Muscle of back (tissue), 13 donors: ENCODE data around the gene RHPN2. TPM values are rescaled to one million over a fixed set of nuclear protein-coding genes. Genes with fewer than 3 reads are reported as not detected.

Source experiments
- DNase-seq, 3 donors: peaks; one replicate each; pipeline versions ENCODE4 v3.0.0 to v3.0.0-alpha.2; 2013
- long read RNA-seq, 9 donors: transcript quantifications; one replicate each; lab custom pipeline, GENCODE V29; 2026
- polyA plus RNA-seq, 10 donors: library from polyadenylated mRNA; unstranded; fragments of 120-200 nt; gene quantifications; one replicate each; pipeline ENCODE4 v1.2.1, GENCODE V29; 2013; ENCODE audit not compliant: insufficient read length in 10 of 10

Gene RHPN2
- polyA plus RNA-seq: 1 to 10 TPM; 1.1 to 2.6 (median 1.6) TPM
- long read RNA-seq, donor 1: 0 reads
- long read RNA-seq, donor 2: 0 reads
- long read RNA-seq, donor 3: 0 reads
- long read RNA-seq, donor 4: 0 reads
- long read RNA-seq, donor 5: 0 reads
- long read RNA-seq, donor 6: 0 reads
- long read RNA-seq, donor 7: 0 reads
- long read RNA-seq, donor 8: 0 reads
- long read RNA-seq, donor 9: 0 reads

DNA sequence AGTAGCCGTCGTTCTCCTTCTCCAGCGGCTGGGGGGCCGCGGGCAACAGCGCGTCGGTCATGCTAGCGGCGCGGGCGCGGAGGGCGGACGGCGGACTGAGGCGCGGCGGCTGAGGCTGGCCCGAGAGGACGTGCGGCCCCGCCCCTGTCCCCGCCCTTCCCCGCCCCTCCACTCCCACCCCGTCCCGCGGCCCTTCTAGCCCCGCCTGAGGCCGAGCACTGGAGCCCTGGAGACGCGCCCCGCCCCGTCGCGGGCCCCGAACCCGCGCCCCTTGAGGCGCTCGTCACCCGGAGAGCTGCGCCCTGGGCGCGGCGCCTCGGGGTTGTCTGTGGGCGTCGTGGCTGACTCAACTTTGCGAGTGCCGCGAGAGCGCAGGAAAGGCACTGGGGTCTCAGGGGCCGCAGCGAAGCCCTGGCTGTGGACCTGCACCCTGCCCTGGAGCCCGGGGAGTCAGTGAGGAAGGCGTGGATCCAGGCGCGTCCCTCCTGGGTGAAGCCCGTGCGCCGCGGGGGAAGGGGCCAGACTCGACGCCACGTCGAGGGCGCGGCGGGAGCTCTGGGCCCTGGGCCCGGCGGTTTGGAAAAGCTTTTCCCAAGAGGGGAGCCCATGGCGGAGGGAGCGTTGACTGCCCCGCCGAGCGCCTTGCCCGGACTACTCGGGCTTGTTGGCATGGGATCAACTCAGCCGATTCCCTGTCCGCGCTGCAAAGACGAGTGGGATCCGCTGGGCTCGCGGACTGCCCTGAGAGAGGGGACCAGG lies at the start of gene RHPN2:
Gene RHPN2 (minus strand): TSS at position 97 of the 759 bp plus-strand sequence. CDS start 36 bp downstream, at position 61.
- peak; percentile 40 to 71 (median 48) for DNase-seq

DNA sequence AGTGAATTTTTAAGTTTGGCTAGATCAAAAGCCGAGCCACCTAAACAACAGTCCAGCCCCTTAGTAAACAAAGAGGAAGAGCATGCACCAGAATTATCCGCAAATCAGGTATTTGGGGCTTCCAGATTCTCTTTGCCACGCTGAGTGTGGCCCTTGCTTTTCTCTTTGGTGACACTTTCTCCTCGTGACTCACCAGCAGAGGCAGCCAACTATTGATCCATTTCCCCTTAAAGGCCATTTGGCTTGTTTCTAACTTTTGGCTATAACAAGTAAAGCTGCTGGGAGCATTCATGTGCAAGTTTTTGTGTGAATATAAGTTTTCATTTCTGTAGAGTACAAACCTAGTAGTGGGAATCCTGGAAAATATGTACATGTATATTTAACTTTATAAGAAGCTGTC lies 49.6 kb upstream of the RHPN2 start:
- DNase-seq: no peak

DNA sequence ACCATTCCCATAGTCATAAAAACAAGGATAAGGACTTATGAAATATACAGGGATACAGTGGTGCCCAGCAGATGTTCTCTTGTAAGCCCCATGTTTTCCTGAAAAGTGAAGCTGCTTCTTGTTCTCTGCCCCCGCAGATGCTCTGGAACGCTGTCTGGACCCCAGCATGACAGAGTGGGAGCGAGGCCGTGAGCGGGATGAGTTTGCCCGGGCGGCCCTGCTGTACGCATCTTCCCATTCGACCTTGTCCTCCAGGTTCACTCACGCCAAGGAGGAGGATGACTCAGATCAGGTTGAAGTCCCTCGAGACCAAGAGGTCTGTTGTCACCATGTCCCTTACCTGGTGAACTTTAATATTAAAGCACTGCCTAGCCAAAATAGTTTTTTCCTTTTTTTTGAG lies 46.9 kb upstream of the RHPN2 start:
- DNase-seq: no peak

DNA sequence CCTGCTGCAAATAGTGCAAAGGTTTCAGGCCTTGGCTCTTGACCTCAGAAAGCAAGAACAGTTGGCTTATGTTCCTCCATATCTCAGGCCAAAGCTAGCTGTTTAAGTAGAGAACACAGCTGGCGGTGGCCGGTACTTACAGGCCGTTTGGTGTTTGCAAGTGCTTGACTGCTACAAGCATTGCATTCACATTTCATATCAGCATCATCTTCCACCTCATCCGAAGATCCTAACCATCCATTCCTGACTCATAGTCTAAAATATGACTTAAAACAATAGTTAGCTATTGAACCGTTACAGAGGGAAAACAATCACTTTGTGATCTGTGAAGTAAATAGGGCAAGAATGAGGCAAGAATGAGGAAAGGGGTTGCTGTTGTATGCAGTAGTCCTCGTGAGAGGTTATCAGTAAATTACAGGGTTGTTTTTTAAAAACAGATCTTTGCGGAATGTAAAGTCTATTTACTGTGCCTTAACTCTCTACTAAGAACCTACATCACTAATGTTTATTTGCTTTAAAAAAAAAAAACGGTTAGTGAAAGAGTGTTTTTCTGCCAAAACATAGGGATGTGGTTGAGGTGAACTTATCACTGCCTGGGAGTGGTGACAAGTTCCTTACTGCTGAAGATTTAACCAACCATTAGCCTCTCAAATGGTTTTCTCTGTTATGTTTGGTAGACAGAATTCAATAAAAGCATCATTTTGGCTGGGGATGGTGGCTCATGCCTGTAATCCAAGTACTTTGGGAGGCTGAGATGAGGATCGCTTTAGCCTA lies 45.6 kb upstream of the RHPN2 start:
- no peak for DNase-seq

DNA sequence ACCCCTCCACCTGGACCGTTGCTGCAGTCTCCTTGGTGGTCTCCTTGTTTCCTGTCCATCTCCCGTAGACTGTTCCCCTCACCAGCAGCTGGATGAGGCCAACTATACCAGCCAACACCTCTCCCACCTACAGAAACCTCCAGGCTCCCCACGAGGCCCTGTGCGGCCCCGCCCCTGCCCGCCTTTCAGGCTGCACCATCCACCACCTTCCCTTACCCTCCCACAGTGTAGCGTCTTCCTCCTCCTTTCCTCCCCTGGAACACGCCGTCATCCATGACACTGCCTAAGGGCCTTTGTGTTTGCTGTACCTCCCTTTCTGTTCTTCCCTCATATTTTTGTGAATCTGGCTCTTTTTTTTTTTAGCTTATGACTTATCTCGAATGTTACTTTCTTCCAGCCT lies 43.5 kb upstream of the RHPN2 start:
- DNase-seq: no peak

DNA sequence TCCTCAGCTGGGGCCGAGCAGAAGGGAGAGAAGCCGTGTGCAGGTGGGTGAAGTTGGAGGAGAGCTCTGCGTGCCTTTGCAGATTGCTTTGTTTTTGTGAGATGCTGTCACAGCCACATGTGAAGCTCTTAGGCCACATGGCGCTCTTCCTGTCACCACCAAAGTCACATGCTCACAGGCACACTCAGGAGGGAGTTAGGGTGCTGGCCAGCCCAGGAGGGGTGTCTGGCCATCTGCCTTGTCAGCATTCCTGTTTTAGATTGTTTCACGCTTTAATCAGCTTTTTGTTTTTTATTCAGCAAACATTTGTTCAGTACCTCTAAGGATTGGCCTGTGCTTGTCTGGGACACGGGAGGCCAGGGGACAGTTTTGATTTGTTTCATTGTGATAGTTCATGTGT lies 38.2 kb upstream of the RHPN2 start:
- DNase-seq: no peak

DNA sequence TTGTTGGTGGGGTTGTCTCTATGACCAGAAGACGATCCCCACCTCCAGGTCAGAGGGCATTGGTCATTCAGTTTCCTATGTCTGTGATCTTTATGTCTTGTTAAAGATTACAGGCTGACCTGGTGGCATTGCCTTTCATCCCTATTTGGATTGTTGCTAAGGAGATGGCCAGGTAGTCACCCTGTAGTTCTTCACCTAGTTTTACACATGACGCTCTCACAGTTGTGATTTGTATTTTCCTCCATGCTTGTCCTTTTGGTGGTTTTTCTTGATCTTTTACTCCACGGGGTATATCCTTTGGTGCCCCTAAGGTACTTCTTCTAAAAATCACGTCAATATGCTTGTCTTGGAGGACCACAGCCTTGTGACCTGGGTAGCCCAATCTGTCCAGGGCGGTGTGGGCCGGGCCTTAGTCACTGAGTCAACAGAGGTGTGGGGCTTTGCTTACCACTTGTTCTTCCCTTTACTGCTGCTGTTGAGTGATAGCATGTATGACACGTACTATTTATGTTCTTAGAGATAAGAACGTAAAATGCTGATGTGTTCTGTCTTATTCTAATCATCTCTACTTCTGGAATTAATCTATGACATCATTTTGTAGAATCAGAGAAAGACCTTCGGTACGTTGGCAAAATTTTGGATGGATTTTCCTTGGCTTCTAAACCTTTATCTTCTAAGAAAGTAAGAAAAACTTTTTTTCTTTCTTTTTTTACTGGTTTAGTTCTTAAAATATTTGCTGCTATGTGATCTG lies 36.4 kb upstream of the RHPN2 start:
- DNase-seq: no peak

DNA sequence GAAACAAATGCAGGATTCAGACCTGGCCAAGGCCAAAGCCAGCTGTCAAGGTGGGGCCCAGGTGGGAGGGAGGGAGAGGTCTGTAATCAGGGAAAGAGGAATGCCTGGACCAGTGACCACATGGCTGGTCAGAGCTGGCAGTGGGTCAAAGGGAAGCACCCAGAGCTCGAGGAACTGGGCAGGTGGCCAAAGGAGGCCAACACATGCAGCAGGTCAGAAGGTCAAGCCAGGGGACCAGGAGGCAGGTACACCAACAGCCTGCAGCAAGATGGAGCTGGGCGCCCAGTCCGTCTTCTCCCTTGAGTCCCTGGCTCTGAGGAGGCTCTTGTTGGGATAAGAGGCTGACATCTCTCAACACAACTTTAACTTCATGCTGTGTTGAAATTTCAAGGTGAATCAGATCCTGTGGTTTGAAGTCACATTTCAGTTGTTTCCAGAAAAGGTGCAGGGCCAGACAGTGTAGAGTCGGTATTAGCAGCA lies 33.4 kb upstream of the RHPN2 start:
- no peak for DNase-seq

DNA sequence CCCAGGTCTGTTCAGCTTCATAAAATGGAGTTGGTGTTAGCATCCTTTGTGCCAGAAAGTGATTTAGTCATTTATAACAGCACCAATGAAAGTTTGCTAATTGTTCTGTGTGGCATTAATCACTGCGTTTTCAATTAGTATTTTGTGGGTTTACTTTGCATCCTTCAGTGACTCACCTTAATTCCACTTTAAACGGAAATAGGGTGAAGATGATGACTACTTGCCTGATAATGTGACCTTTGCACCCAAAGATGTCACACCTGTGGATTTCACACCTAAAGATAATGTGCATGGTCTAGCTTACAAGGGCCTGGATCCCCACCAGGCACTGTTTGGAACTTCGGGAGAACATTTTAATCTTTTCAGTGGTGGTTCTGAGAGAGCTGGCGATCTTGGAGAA lies 31.3 kb upstream of the RHPN2 start:
- no peak for DNase-seq

DNA sequence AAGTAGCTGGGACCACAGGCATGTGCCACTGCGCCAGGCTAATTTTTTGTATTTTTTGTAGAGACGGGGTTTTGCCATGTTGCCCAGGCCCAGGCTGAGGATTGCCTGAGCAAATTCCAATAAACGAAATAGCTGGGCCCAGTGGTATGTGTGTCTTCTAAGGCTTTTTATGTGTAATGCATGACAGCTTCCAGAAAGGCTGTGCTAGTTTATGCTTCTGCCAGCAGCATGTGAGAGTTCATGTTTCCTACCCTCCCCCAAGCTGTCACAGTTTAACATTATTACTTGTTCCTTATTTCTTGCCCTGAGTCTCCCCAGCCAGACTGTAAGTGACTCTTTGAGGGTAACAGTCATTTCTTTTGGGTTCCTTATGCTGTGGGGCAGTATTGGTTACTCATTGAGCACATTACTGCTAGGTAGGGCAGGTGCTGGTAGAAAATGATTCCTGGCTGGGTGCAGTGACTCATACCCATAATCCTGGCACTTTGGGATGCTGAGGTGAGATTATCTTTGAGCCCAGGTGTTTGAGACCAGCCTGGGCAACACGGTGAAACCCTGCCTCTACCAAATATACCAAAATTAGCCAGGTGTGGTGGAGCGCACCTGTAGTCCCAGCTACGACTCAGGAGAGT lies 29.9 kb upstream of the RHPN2 start:
- DNase-seq: no peak

DNA sequence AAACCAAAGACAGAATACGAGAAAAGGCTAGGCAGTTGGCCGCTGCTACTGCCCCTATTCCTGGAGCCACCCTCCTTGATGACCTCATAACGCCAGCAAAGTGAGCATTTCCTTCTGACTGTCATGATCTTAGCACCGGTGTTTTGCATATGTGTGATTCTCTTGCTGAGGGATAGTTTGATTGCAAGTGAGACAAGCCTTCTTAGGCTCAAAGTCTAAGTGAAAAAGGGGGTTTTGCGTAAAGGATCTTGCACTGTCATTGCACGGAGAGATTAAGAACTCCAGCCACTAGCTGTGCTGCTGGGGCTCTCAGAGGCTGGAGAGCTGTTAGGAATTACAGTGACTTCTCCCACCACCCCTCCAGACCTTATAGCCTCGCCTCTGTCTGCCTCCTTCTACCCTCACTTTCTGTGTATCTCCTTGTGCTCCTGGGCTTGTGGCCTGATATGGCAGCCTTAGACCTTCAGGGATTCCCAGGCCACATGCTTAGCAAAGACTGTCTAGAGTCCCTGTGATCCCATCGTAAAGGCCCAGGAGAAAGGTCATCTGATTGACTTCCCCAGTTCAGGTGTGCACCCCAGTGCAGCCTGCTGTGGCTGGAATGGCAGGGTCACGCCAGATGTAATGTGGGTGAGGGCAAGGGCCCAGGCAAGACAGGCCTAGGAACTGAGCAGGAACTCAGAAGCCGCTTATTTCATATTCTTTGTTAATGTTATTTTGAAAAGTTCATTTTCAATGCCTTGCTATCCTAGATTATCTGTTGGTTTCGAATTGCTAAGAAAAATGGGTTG lies 28.9 kb upstream of the RHPN2 start:
- no peak for DNase-seq

DNA sequence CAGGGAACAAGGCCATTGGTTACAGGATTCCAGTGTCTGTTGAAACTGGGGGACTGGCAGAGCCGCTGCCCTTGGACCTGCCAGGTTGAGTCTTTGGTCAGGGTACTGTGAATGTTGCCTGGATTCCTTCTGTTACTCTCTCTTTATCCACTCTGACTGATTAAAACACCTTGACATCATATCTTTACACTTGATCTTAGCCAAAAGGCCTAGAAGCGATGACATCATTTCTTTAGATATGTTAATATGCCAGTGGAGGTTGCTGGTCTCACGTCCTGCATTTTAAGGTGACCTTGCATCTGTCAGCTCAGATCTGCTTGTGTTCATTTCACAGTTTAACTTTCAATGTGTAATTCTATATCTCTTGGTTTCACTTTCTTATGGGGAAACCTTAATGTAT lies 25.5 kb upstream of the RHPN2 start:
- no peak for DNase-seq

DNA sequence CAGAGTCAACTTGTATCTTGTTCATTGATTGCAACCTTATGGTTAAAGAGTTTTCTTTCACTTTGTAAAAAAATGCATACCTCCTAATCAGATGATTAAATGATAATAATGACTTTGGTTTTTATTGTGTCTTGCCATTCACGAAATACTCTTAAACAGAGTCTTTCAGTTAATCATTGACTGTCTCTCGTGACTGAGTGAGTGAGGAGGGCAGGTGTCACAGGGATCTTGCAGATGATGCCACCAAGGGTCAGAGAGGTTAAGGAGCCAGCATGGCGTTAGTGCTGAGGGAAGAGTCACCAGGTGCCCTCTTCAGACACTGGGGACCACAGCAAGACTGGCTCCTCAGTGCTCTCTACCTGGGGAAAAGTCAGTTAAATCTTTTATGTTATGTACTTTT lies 24.3 kb upstream of the RHPN2 start:
- no peak for DNase-seq

DNA sequence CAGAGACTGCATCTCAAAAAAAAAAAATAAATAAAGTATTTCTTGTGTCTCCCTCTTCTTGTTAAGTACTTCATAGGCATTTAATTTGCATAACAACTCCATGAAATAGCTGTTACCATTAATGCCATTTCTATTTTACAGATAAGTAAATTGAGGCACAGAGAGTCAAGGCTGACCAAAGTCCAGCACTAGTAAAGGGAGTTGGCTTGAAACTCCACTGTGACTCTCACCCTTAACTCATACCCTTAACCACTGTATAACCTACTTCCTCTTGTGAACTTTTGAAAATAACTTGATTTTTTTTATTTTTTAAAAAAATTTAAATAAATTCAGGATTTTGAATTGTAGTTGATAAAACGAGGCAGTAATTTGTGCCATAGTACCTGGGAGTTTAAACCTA lies 22.3 kb upstream of the RHPN2 start:
- DNase-seq: no peak

DNA sequence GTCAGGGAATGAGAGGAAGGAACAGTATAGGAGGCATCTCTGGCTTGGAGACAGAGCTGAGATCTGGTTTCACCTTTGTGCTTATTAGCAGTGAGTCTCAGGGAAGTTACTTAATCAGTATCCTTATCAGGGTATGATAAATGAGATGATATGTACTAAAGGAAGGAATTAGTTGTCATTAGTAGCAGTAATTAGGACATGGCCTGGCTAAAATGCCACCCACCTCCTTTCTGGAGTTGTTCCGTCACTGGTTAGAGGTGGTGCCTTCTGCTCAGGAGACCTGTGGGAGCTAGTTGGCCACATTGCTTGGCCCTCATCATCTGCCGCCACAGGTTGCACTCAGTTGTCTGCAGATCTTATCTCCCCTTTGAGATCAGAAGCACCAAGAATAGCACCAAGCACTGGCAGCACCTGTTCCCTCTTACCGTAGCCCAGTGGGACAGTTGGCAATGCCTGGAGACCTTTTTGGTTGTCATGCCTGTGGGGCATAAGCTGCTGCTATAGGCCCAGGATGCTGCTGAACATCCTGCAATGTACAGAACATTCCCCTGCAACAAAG lies 21.0 kb upstream of the RHPN2 start:
- no peak for DNase-seq

DNA sequence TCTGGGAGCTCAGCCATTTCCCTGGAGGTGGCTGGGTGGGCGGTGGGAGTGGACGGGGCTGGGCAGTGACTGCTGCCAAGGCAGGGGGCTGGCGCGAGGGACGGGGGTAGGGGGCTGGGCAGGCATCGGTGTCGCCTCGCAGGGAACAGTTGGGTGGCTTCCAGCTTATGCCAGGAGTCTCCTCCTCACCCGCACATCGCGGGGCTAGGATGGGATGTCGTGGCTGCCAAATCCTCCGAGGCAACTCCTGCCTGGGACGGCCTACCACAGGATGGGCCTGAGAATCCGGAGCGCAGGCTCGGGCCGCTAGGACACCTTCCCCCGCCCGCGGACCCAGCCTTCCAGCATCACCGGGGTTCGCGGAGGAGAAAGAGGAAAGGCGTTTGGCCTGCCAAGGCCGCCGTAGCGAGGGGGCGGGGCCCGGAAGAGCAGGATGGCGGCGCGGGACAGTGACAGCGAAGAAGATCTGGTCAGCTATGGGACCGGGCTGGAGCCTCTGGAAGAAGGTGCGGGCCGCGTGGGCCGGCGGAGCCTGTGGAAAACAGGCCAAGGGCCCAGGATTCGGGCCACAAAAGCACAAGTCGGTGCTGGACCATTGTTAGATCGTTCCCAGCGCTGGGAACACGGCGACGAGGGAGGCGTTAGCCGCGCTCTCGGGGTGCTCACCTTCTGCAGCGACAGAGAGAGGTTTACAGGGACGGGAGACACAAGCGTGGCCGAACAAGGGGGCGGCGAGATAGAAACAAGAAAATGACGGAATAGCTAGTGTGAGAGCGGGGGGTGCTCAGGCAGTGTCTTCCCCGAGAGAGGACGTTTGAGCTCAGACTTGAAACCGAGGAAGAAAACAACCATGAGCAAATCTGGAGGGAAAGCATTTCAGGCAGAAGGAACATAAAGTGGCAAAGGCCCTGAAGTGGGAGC lies 16.3 kb upstream of the RHPN2 start, which contains the start of gene GPATCH1:
Gene GPATCH1 (plus strand): TSS at position 421 of the 921 bp plus-strand sequence. CDS start 13 bp downstream, at position 434.
- peak; percentile 83 to 97 (median 94) for DNase-seq

DNA sequence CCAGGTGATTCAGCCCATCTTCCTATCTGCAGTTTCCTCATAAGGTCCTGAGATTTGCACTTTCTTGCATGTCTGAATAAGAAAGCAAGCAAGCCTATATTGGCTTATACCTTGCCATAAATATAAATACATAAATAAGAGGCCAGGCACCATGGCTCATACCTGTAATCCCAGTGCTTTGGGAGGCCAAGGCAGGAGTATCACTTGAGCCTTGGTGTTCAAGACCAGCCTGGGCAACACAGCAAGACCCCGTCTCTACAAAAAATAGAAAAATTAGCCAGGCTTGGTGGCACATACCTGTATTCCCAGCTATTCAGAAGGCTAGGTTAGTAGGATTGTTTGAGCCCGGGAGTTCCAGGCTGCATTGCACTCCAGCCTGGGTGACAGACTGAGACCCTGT lies 10.8 kb upstream of the RHPN2 start:
- no peak for DNase-seq

DNA sequence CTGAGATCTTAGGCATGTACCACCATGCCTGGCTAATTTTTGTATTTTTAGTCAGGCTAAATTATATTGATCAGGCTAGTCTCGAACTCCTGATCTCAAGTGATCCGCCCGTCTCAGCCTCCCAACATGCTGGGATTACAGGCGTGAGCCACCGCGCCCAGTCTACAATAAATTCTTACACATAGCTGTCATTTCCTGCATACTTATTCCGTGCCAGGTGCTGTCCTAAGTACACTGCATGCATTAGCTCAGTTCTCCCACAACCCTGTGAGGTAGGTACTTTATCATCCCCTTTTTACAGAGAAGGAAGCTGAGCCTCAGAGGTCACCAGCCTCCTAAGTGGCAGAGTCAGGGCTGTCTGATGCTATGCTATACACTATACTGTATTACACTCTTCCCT lies 7.2 kb upstream of the RHPN2 start:
- no peak for DNase-seq

DNA sequence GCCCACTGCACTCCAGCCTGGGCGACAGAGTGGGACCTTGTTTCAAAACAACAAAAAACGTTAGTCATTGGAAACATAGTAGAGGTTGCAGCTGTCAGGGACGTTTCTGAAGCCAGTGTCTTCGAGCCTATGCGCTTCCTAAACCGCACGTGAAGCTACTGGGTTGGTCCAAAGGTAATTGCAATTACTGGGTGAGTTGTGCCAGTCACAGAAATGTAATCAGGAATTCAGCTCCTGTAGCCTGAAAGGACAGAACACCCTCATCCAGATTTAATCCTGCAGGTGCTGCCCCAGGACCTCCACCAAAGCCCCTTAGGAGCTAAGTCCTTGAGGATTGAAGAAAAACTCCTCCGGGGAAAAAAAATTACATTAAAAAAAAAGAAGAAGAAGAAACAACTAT lies 2.4 kb upstream of the RHPN2 start:
- DNase-seq: no peak
